Measurements from ENCODE around the gene ANKRD11. TPM values are rescaled to one million over a fixed set of nuclear protein-coding genes. Genes with fewer than 3 reads are reported as not detected.

ANKRD11 gene
- total and polyA plus RNA-seq, 7 experiments from 2014 or later: 8.7 to 254 (median 239) TPM

- DNase-seq (peak in 1 of 9 donors; percentile 67), ATAC-seq (no peak)
- intact Hi-C loops (cut with micrococcal nuclease): no loop called here
- H3K4me3 Mint-ChIP-seq: peak overlapping the region in 9 of 10 donors; percentile 11 to 73 (median 42)
- H3K27me3 Mint-ChIP-seq: no peaks in the 10 kb centered on the region
- H3K27ac Mint-ChIP-seq: peak overlapping the region; percentile 14 to 85 (median 77)
- CTCF ChIA-PET: no interaction called here
- Histone ChIP-seq H3K4me1 (ENCODE audit: control insufficient read depth in 2 of 2, insufficient read depth in 2 of 2, low read length in 2 of 2) (peaks cover 57 to 82% of the 10 kb centered on the region in 2 donors), H3K27me3 (ENCODE audit: control insufficient read depth in 2 of 2, insufficient read depth in 2 of 2, low read length in 2 of 2) (no peaks in the 10 kb centered on the region), H3K9me3 (ENCODE audit: control insufficient read depth in 2 of 3, low read length in 3 of 3) (no peaks in the 10 kb centered on the region), H3K27ac (ENCODE audit: low read depth, low read length) (no peak overlapping the region), H3K36me3 (ENCODE audit: control insufficient read depth in 2 of 3, insufficient read depth in 3 of 3, low read length in 3 of 3) (peaks cover 0 to 11% (median 0%) of the 10 kb centered on the region in 3 experiments), H3K4me3 (ENCODE audit: low read length) (no peak overlapping the region)
- no peaks in the 10 kb centered on the region for H3K9me3 Mint-ChIP-seq
- POLR2A ChIA-PET: interaction anchor here (0.6 to 1.3 kb wide), 2 partner anchors 7 to 75 kb away, joined by 3 read pairs; no protein-coding TSS in a partner anchor
- H3K4me1 Mint-ChIP-seq: peaks cover 67 to 93% (median 84%) of the 10 kb centered on the region in 7 donors
- peaks cover 0 to 13% (median 3%) of the 10 kb centered on the region in 5 donors for H3K36me3 Mint-ChIP-seq
Observed at GRCh38 chr16:89324056-89325010, 166.0 kb downstream of the ANKRD11 start.

DNA sequence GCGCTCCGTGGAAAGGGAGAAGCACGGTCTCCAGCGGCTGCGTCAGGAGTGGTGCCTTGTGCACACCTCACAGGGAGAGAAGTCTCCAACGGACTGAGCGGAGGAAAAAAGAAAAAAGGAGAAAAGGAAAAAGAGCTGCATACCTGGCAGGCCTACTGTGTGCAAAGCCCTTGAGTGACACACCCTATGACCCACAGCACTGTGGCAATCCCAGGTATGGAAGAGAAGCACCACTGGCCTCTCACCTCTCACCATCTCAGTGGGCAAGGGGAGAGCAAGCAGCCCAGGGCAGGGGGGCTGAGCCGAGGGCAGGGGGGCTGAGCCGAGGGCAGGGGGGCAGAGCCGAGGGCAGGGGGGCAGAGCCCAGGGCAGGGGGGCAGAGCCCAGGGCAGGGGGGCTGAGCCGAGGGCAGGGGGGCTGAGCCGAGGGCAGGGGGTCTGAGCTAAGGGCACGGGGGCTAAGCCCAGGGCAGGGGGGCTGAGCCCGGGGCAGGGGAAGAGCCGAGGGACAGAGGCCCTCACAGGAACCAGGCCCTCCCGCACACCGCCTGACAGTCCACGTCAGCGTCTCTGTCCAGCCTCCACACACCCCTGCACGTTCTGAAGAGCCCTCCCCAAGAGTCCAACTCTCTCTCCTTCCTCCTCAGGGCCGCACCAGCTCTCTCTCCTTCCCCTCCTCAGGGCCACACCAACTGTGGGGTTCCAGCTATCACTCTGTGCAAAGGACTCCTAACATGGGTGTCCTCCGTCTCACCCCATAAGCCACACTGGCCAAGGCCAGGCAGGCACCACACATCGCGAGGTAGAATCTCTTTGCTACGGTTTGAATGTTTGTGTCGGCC, 167.0 kb downstream of the ANKRD11 start:
- peak overlapping the region; percentile 18 to 78 (median 40) for H3K4me3 Mint-ChIP-seq
- peak overlapping the region; percentile 17 to 85 (median 79) for H3K27ac Mint-ChIP-seq
- H3K4me1 Mint-ChIP-seq: peaks cover 77 to 97% (median 90%) of the 10 kb centered on the region in 7 donors
- DNase-seq: no peak
- Histone ChIP-seq H3K36me3 (ENCODE audit: control insufficient read depth in 2 of 3, insufficient read depth in 3 of 3, low read length in 3 of 3) (peaks cover 0 to 11% (median 0%) of the 10 kb centered on the region in 3 experiments), H3K4me1 (ENCODE audit: control insufficient read depth in 2 of 2, insufficient read depth in 2 of 2, low read length in 2 of 2) (peaks cover 61 to 87% of the 10 kb centered on the region in 2 donors), H3K27me3 (ENCODE audit: control insufficient read depth in 2 of 2, insufficient read depth in 2 of 2, low read length in 2 of 2) (no peaks in the 10 kb centered on the region), H3K9me3 (ENCODE audit: control insufficient read depth in 2 of 3, low read length in 3 of 3) (no peaks in the 10 kb centered on the region), H3K27ac (ENCODE audit: low read depth, low read length) (no peak overlapping the region), H3K4me3 (ENCODE audit: low read length) (no peak overlapping the region)
- intact Hi-C loops (cut with micrococcal nuclease): no loop called here
- no peak for ATAC-seq
- POLR2A ChIA-PET: interaction anchor here (0.9 to 1.3 kb wide), 2 partner anchors 8 to 12 kb away, joined by 3 read pairs; no protein-coding TSS in a partner anchor
- H3K9me3 Mint-ChIP-seq: no peaks in the 10 kb centered on the region
- H3K36me3 Mint-ChIP-seq: peaks cover 0 to 17% (median 3%) of the 10 kb centered on the region in 5 donors
- CTCF ChIA-PET: interaction anchor here (0.7 kb wide), 1 partner anchor 10 kb away, joined by 3 read pairs; no protein-coding TSS in a partner anchor
- no peaks in the 10 kb centered on the region for H3K27me3 Mint-ChIP-seq

GRCh38 chr16:89322321-89323119, 167.8 kb downstream of the ANKRD11 start:
- no peak for DNase-seq
- intact Hi-C loops (cut with micrococcal nuclease): no loop called here
- peak overlapping the region; percentile 60 to 85 (median 79) for H3K27ac Mint-ChIP-seq
- no peaks in the 10 kb centered on the region for H3K9me3 Mint-ChIP-seq
- Histone ChIP-seq H3K27me3 (ENCODE audit: control insufficient read depth in 2 of 2, insufficient read depth in 2 of 2, low read length in 2 of 2) (no peaks in the 10 kb centered on the region), H3K4me1 (ENCODE audit: control insufficient read depth in 2 of 2, insufficient read depth in 2 of 2, low read length in 2 of 2) (peaks cover 68 to 92% of the 10 kb centered on the region in 2 donors), H3K9me3 (ENCODE audit: control insufficient read depth in 2 of 3, low read length in 3 of 3) (no peaks in the 10 kb centered on the region), H3K4me3 (ENCODE audit: low read length) (no peak overlapping the region), H3K27ac (ENCODE audit: low read depth, low read length) (peak overlapping the region; percentile 29), H3K36me3 (ENCODE audit: control insufficient read depth in 2 of 3, insufficient read depth in 3 of 3, low read length in 3 of 3) (peaks cover 0 to 11% (median 0%) of the 10 kb centered on the region in 3 experiments)
- H3K4me1 Mint-ChIP-seq: peaks cover 78 to 97% (median 90%) of the 10 kb centered on the region in 7 donors
- ChIA-PET POLR2A (interaction anchor here (0.9 kb wide), 1 partner anchor 13 kb away, joined by 3 read pairs; no protein-coding TSS in a partner anchor), CTCF (interaction anchor here (0.7 kb wide), 1 partner anchor 11 kb away, joined by 3 read pairs; no protein-coding TSS in a partner anchor)
- no peak for ATAC-seq
- no peaks in the 10 kb centered on the region for H3K27me3 Mint-ChIP-seq
- peaks cover 0 to 18% (median 0%) of the 10 kb centered on the region in 5 donors for H3K36me3 Mint-ChIP-seq
- H3K4me3 Mint-ChIP-seq: peak overlapping the region; percentile 43 to 78 (median 67)

DNA sequence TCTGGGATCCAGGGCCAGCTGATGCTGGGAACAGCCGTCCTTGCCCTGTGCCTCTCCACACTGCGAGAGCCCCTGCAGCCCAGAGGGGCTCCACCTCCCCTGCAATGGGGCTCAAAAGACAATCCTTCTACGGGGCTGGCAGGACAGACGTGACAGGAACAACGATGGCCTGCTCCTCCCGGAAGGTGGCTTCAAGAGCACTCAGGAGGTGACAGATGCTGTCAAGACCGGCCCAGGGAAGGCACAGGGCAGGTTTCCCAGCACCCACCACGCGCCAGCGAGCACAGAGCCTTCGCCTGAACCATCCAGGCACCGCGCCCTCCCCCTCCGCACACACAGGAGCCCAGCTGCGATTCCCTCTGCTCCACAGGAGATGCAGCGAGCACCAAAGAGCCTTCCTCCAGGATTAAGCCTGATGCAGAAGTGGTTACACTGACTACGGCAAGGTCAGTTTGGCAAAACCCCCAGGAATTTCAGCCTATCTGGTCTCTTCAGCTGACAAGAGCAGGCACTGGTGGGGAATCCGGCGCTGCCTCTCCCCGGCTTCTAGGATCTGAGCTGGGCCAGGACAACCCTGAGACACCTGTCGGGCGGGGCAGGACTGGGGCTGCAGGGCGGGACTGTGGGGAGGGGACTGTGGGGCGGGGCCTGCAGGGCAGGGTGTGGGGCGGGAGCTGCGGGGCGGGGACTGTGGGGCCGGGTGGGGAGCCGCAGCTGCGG, 169.4 kb downstream of the ANKRD11 start:
- Mint-ChIP-seq H3K4me3 (peak overlapping the region in 5 of 10 donors; percentile 25 to 78 (median 54)), H3K27me3 (no peaks in the 10 kb centered on the region), H3K27ac (peak overlapping the region in 4 of 9 donors; percentile 16 to 62 (median 56)), H3K36me3 (peaks cover 0 to 21% (median 0%) of the 10 kb centered on the region in 5 donors), H3K9me3 (no peaks in the 10 kb centered on the region), H3K4me1 (peaks cover 80 to 97% (median 93%) of the 10 kb centered on the region in 7 donors)
- Histone ChIP-seq H3K9me3 (ENCODE audit: control insufficient read depth in 2 of 3, low read length in 3 of 3) (no peaks in the 10 kb centered on the region), H3K36me3 (ENCODE audit: control insufficient read depth in 2 of 3, insufficient read depth in 3 of 3, low read length in 3 of 3) (peaks cover 0 to 11% (median 0%) of the 10 kb centered on the region in 3 experiments), H3K4me1 (ENCODE audit: control insufficient read depth in 2 of 2, insufficient read depth in 2 of 2, low read length in 2 of 2) (peaks cover 79 to 94% of the 10 kb centered on the region in 2 donors), H3K4me3 (ENCODE audit: low read length) (no peak overlapping the region), H3K27me3 (ENCODE audit: control insufficient read depth in 2 of 2, insufficient read depth in 2 of 2, low read length in 2 of 2) (no peaks in the 10 kb centered on the region), H3K27ac (ENCODE audit: low read depth, low read length) (no peak overlapping the region)
- ChIA-PET CTCF (interaction anchor here (0.5 kb wide), 1 partner anchor 44 kb away, joined by 3 read pairs; no protein-coding TSS in a partner anchor), POLR2A (interaction anchor here (0.5 to 0.9 kb wide), 2 partner anchors 169 to 185 kb away, joined by 3 read pairs; partner anchors contain the start of gene ANKRD11)
- DNase-seq (no peak), ATAC-seq (no peak)
- intact Hi-C loops (cut with micrococcal nuclease): no loop called here

Data from naive thymus-derived CD4-positive, alpha-beta T cell (primary cell).